Activated CD8-positive, alpha-beta T cell treated with anti-CD3 and anti-CD28 coated beads for 36 hours (primary cell): Measurements from ENCODE around the gene SYT1. TPM values are rescaled to one million over a fixed set of nuclear protein-coding genes. Genes with fewer than 3 reads are reported as not detected.

Experiments
- ATAC-seq: fragments of 200-7000 bp; cut with Tn5 transposase; one replicate; pipeline ENCODE4 v1.10.0; 2021; ENCODE audit warnings: mild to moderate bottlenecking, moderate library complexity
- CTCF ChIA-PET: fragments of 350-600 bp; sonication (Branson Sonifier 250); formaldehyde crosslinking; loops from one replicate; lab custom pipeline; 2021; ENCODE audit warnings: antibody characterized with exemption; lab: Charles Lee
- POLR2A ChIA-PET: fragments of 350-600 bp; sonication (Branson Sonifier 250); formaldehyde crosslinking; loops from one replicate; lab custom pipeline; 2021; ENCODE audit warnings: antibody characterized with exemption; lab: Charles Lee
- DNase-seq: peaks from one replicate; pipeline ENCODE4 v3.0.0-alpha.2; 2020
- H3K27ac Mint-ChIP-seq: one replicate; pipeline ENCODE4 v1.8.0; 2021; ENCODE audit warnings: mild to moderate bottlenecking, mixed read lengths
- H3K27me3 Mint-ChIP-seq: one replicate; pipeline ENCODE4 v1.8.0; 2021; ENCODE audit warnings: mixed read lengths
- H3K36me3 Mint-ChIP-seq: one replicate; pipeline ENCODE4 v1.8.0; 2021; ENCODE audit warnings: low read depth, mixed read lengths
- H3K4me1 Mint-ChIP-seq: one replicate; pipeline ENCODE4 v1.8.0; 2021; ENCODE audit warnings: low read depth, mixed read lengths
- H3K4me3 Mint-ChIP-seq: one replicate; pipeline ENCODE4 v1.8.0; 2021; ENCODE audit warnings: mild to moderate bottlenecking, moderate library complexity, mixed read lengths
- H3K9me3 Mint-ChIP-seq: one replicate; pipeline ENCODE4 v1.8.0; 2021; ENCODE audit warnings: mixed read lengths
- CTCF ChIP-seq: fragments of 200-600 bp; IDR thresholded peaks from one replicate; pipeline ENCODE4 v1.8.0; 2022; ENCODE audit warnings: antibody characterized with exemption, mild to moderate bottlenecking
- intact Hi-C: fragments of 100-400 bp; cut with micrococcal nuclease; formaldehyde crosslinking; loops from one replicate; pipeline ENCODE4 v1.10.0; 2022
- total RNA-seq, 2 experiments: library from RNA; stranded (reverse); gene quantifications; one replicate each; pipeline ENCODE4 v1.2.3, GENCODE V29; 2021

SYT1 gene
- total RNA-seq, 2 experiments from 2014 or later = not detected

- ATAC-seq (no peak), DNase-seq (no peak)
- ChIA-PET POLR2A (no interaction called here), CTCF (no interaction called here)
- H3K36me3 Mint-ChIP-seq = no peaks in the 10 kb centered on the region
- no peak overlapping the region for H3K4me3 Mint-ChIP-seq
- TF ChIP-seq CTCF = no peak
- H3K27me3 Mint-ChIP-seq = no peaks in the 10 kb centered on the region
- H3K9me3 Mint-ChIP-seq = no peaks in the 10 kb centered on the region
- no peaks in the 10 kb centered on the region for H3K4me1 Mint-ChIP-seq
- intact Hi-C loops = no loop called here
- H3K27ac Mint-ChIP-seq = no peak overlapping the region
Observed at GRCh38 chr12:79046021-79046420, 181.4 kb downstream of the SYT1 start.

GRCh38 chr12:79048962-79049361 lies 184.4 kb downstream of the SYT1 start:
- H3K27ac Mint-ChIP-seq = no peak overlapping the region
- no peaks in the 10 kb centered on the region for H3K27me3 Mint-ChIP-seq
- H3K4me3 Mint-ChIP-seq = no peak overlapping the region
- POLR2A ChIA-PET = no interaction called here
- DNase-seq (no peak), ATAC-seq (no peak)
- H3K4me1 Mint-ChIP-seq = no peaks in the 10 kb centered on the region
- intact Hi-C loops = no loop called here
- no peaks in the 10 kb centered on the region for H3K9me3 Mint-ChIP-seq
- CTCF ChIA-PET = no interaction called here
- TF ChIP-seq CTCF = no peak
- H3K36me3 Mint-ChIP-seq = no peaks in the 10 kb centered on the region

GRCh38 chr12:79053394-79053793 lies 188.8 kb downstream of the SYT1 start:
- ChIA-PET CTCF (no interaction called here), POLR2A (no interaction called here)
- Mint-ChIP-seq H3K4me3 (no peak overlapping the region), H3K27ac (no peak overlapping the region), H3K36me3 (no peaks in the 10 kb centered on the region), H3K4me1 (no peaks in the 10 kb centered on the region), H3K27me3 (no peaks in the 10 kb centered on the region), H3K9me3 (peaks cover 1% of the 10 kb centered on the region)
- intact Hi-C loops = no loop called here
- DNase-seq (no peak), ATAC-seq (no peak)
- no peak for TF ChIP-seq CTCF

GRCh38 chr12:79055926-79056674 lies 191.5 kb downstream of the SYT1 start:
- Mint-ChIP-seq H3K4me3 (no peak overlapping the region), H3K27ac (no peak overlapping the region), H3K27me3 (no peaks in the 10 kb centered on the region), H3K36me3 (no peaks in the 10 kb centered on the region), H3K9me3 (peaks cover 1% of the 10 kb centered on the region), H3K4me1 (no peaks in the 10 kb centered on the region)
- ChIA-PET CTCF (no interaction called here), POLR2A (no interaction called here)
- intact Hi-C loops = no loop called here
- DNase-seq (no peak), ATAC-seq (no peak)
- TF ChIP-seq CTCF = no peak

GRCh38 chr12:79056775-79057174 lies 192.2 kb downstream of the SYT1 start:
- ATAC-seq (no peak), DNase-seq (no peak)
- no peaks in the 10 kb centered on the region for H3K4me1 Mint-ChIP-seq
- no peak for TF ChIP-seq CTCF
- no peaks in the 10 kb centered on the region for H3K36me3 Mint-ChIP-seq
- intact Hi-C loops = no loop called here
- ChIA-PET CTCF (no interaction called here), POLR2A (no interaction called here)
- peaks cover 1% of the 10 kb centered on the region for H3K9me3 Mint-ChIP-seq
- H3K27ac Mint-ChIP-seq = no peak overlapping the region
- no peaks in the 10 kb centered on the region for H3K27me3 Mint-ChIP-seq
- no peak overlapping the region for H3K4me3 Mint-ChIP-seq
